Measurements from ENCODE around the gene LAMC2. TPM values are rescaled to one million over a fixed set of nuclear protein-coding genes. Genes with fewer than 3 reads are reported as not detected.
"Not testable (repeated sequence)": the region's sequence is repeated elsewhere in the genome, so short reads cannot be mapped to it uniquely, and the experiment has no call there.

The LAMC2 gene
- polyA plus RNA-seq, 6 donors from 2014 or later: not detected

- peaks cover 12 to 38% (median 22%) of the 10 kb centered on the region in 3 donors for H3K27me3 Mint-ChIP-seq
- no peaks in the 10 kb centered on the region for H3K9me3 Mint-ChIP-seq
- H3K36me3 Mint-ChIP-seq: no peaks in the 10 kb centered on the region
- DNase-seq (no peak), ATAC-seq (ENCODE audit: low read depth in 2 of 2) (no peak)
- peaks cover 2 to 12% (median 3%) of the 10 kb centered on the region in 3 donors for H3K4me1 Mint-ChIP-seq
- no peak overlapping the region for H3K4me3 Mint-ChIP-seq
- no peak overlapping the region for H3K27ac Mint-ChIP-seq
Observed at GRCh38 chr1:183238071-183238470, 52.0 kb downstream of the LAMC2 start.

GRCh38 chr1:183239220-183239742, 53.2 kb downstream of the LAMC2 start:
- no peaks in the 10 kb centered on the region for H3K36me3 Mint-ChIP-seq
- no peaks in the 10 kb centered on the region for H3K9me3 Mint-ChIP-seq
- H3K4me1 Mint-ChIP-seq: peaks cover 0 to 10% (median 0%) of the 10 kb centered on the region in 3 donors
- DNase-seq (no peak), ATAC-seq (ENCODE audit: low read depth in 2 of 2) (no peak)
- peaks cover 12 to 47% (median 32%) of the 10 kb centered on the region in 3 donors for H3K27me3 Mint-ChIP-seq
- H3K27ac Mint-ChIP-seq: no peak overlapping the region
- no peak overlapping the region for H3K4me3 Mint-ChIP-seq

GRCh38 chr1:183239793-183240525, 53.9 kb downstream of the LAMC2 start:
- Mint-ChIP-seq H3K27me3 (peaks cover 12 to 46% (median 32%) of the 10 kb centered on the region in 3 donors), H3K27ac (no peak overlapping the region), H3K9me3 (no peaks in the 10 kb centered on the region)

GRCh38 chr1:183240526-183240825, 54.4 kb downstream of the LAMC2 start:
- H3K36me3 Mint-ChIP-seq: no peaks in the 10 kb centered on the region
- no peaks in the 10 kb centered on the region for H3K9me3 Mint-ChIP-seq
- no peak overlapping the region for H3K27ac Mint-ChIP-seq
- peaks cover 15 to 43% (median 30%) of the 10 kb centered on the region in 3 donors for H3K27me3 Mint-ChIP-seq
- ATAC-seq (ENCODE audit: low read depth in 2 of 2) (no peak), DNase-seq (no peak)
- H3K4me3 Mint-ChIP-seq: no peak overlapping the region
- H3K4me1 Mint-ChIP-seq: peaks cover 0 to under 1% (median 0%) of the 10 kb centered on the region in 3 donors

More at GRCh38 chr1:183239793-183240525, 53.9 kb downstream of the LAMC2 start:
- no peaks in the 10 kb centered on the region for H3K36me3 Mint-ChIP-seq
- peaks cover 0 to 6% (median 0%) of the 10 kb centered on the region in 3 donors for H3K4me1 Mint-ChIP-seq
- DNase-seq (no peak), ATAC-seq (ENCODE audit: low read depth in 2 of 2) (no peak)
- H3K4me3 Mint-ChIP-seq: no peak overlapping the region

- not testable (repeated sequence) for H3K4me3 Mint-ChIP-seq; DNase-seq; H3K36me3 Mint-ChIP-seq; ATAC-seq (ENCODE audit: low read depth in 2 of 2); H3K27ac Mint-ChIP-seq; H3K9me3 Mint-ChIP-seq; H3K4me1 Mint-ChIP-seq
- peaks cover 18 to 45% (median 31%) of the 10 kb centered on the region in 3 donors for H3K27me3 Mint-ChIP-seq
Observed at GRCh38 chr1:183240853-183241252, 54.8 kb downstream of the LAMC2 start.

- peaks cover 20 to 46% (median 35%) of the 10 kb centered on the region in 3 donors for H3K27me3 Mint-ChIP-seq
- no peaks in the 10 kb centered on the region for H3K9me3 Mint-ChIP-seq
- ATAC-seq (ENCODE audit: low read depth in 2 of 2) (no peak), DNase-seq (no peak)
- no peak overlapping the region for H3K4me3 Mint-ChIP-seq
- H3K36me3 Mint-ChIP-seq: no peaks in the 10 kb centered on the region
- no peaks in the 10 kb centered on the region for H3K4me1 Mint-ChIP-seq
- no peak overlapping the region for H3K27ac Mint-ChIP-seq
Observed at GRCh38 chr1:183241471-183241870, 55.4 kb downstream of the LAMC2 start.

GRCh38 chr1:183242556-183242955, 56.5 kb downstream of the LAMC2 start:
- Mint-ChIP-seq H3K4me3 (no peak overlapping the region), H3K27me3 (peaks cover 23 to 53% (median 41%) of the 10 kb centered on the region in 3 donors), H3K27ac (no peak overlapping the region), H3K4me1 (no peaks in the 10 kb centered on the region), H3K9me3 (no peaks in the 10 kb centered on the region), H3K36me3 (no peaks in the 10 kb centered on the region)
- ATAC-seq (ENCODE audit: low read depth in 2 of 2) (no peak), DNase-seq (no peak)

- ATAC-seq (ENCODE audit: low read depth in 2 of 2) (no peak), DNase-seq (no peak)
- no peaks in the 10 kb centered on the region for H3K36me3 Mint-ChIP-seq
Observed at GRCh38 chr1:183243161-183244050, 57.3 kb downstream of the LAMC2 start.

GRCh38 chr1:183244466-183244865, 58.4 kb downstream of the LAMC2 start:
- Mint-ChIP-seq H3K36me3 (no peaks in the 10 kb centered on the region), H3K9me3 (no peaks in the 10 kb centered on the region), H3K4me1 (no peaks in the 10 kb centered on the region), H3K27me3 (peaks cover 27 to 65% (median 48%) of the 10 kb centered on the region in 3 donors), H3K27ac (peak overlapping the region in 2 of 6 donors; percentile 27 to 93), H3K4me3 (no peak overlapping the region)
- DNase-seq (no peak), ATAC-seq (ENCODE audit: low read depth in 2 of 2) (no peak)

More at GRCh38 chr1:183243161-183244050, 57.3 kb downstream of the LAMC2 start:
- Mint-ChIP-seq H3K4me1 (no peaks in the 10 kb centered on the region), H3K27me3 (peaks cover 26 to 54% (median 41%) of the 10 kb centered on the region in 3 donors), H3K27ac (no peak overlapping the region), H3K4me3 (no peak overlapping the region), H3K9me3 (no peaks in the 10 kb centered on the region)

- H3K27ac Mint-ChIP-seq: no peak overlapping the region
Observed at GRCh38 chr1:183245357-183245756, 59.3 kb downstream of the LAMC2 start.

GRCh38 chr1:183246436-183246835, 60.4 kb downstream of the LAMC2 start:
- H3K4me1 Mint-ChIP-seq: no peaks in the 10 kb centered on the region
- peaks cover 35 to 58% (median 57%) of the 10 kb centered on the region in 3 donors for H3K27me3 Mint-ChIP-seq
- no peaks in the 10 kb centered on the region for H3K9me3 Mint-ChIP-seq
- DNase-seq (no peak), ATAC-seq (ENCODE audit: low read depth in 2 of 2) (no peak)
- H3K27ac Mint-ChIP-seq: no peak overlapping the region
- no peak overlapping the region for H3K4me3 Mint-ChIP-seq
- no peaks in the 10 kb centered on the region for H3K36me3 Mint-ChIP-seq

More at GRCh38 chr1:183245357-183245756, 59.3 kb downstream of the LAMC2 start:
- Mint-ChIP-seq H3K27me3 (peaks cover 30 to 68% (median 56%) of the 10 kb centered on the region in 3 donors), H3K9me3 (no peaks in the 10 kb centered on the region), H3K4me3 (no peak overlapping the region), H3K4me1 (no peaks in the 10 kb centered on the region), H3K36me3 (no peaks in the 10 kb centered on the region)
- no peak for DNase-seq
- no peak for ATAC-seq (ENCODE audit: low read depth in 2 of 2)

GRCh38 chr1:183247066-183247465, 61.0 kb downstream of the LAMC2 start:
- H3K27me3 Mint-ChIP-seq: peaks cover 38 to 59% (median 58%) of the 10 kb centered on the region in 3 donors
- no peak overlapping the region for H3K4me3 Mint-ChIP-seq
- no peak for ATAC-seq (ENCODE audit: low read depth in 2 of 2)
- no peaks in the 10 kb centered on the region for H3K36me3 Mint-ChIP-seq
- H3K9me3 Mint-ChIP-seq: peaks cover 0 to 2% (median 0%) of the 10 kb centered on the region in 7 donors
- H3K27ac Mint-ChIP-seq: no peak overlapping the region
- no peaks in the 10 kb centered on the region for H3K4me1 Mint-ChIP-seq
- no peak for DNase-seq

- H3K27me3 Mint-ChIP-seq: peaks cover 36 to 61% (median 59%) of the 10 kb centered on the region in 3 donors
- peaks cover 0 to 2% (median 0%) of the 10 kb centered on the region in 7 donors for H3K9me3 Mint-ChIP-seq
- H3K4me1 Mint-ChIP-seq: no peaks in the 10 kb centered on the region
Observed at GRCh38 chr1:183247484-183247883, 61.4 kb downstream of the LAMC2 start.

More at GRCh38 chr1:183247484-183247883, 61.4 kb downstream of the LAMC2 start:
- Mint-ChIP-seq H3K4me3 (no peak overlapping the region), H3K36me3 (no peaks in the 10 kb centered on the region), H3K27ac (no peak overlapping the region)
- ATAC-seq (ENCODE audit: low read depth in 2 of 2): no peak
- no peak for DNase-seq

Measured in naive B cell (primary cell).